HG02885 (cell line): ENCODE measurements around the gene DNAH14.
"Not testable (repeated sequence)": the region's sequence is repeated elsewhere in the genome, so short reads cannot be mapped to it uniquely, and the experiment has no call there.

ENCODE experiments used
- ATAC-seq: cut with Tn5 transposase; IDR thresholded peaks from one replicate; pipeline ENCODE4 v1.9.1; 2021; ENCODE audit warnings: mild to moderate bottlenecking; ENCODE audit not compliant: unreplicated experiment, poor library complexity

DNAH14 gene

GRCh38 chr1:225329996-225330395, 400.5 kb downstream of the DNAH14 start:
- ATAC-seq: not testable (repeated sequence)

- ATAC-seq: no peak
These were observed 403.2 kb downstream of the DNAH14 start for GRCh38 chr1:225332686-225333085.

- ATAC-seq: not testable (repeated sequence)
These were observed 405.8 kb downstream of the DNAH14 start for GRCh38 chr1:225335098-225335778.

- no peak for ATAC-seq
These were observed 409.1 kb downstream of the DNAH14 start for GRCh38 chr1:225338545-225338944.

GRCh38 chr1:225341642-225342041, 412.2 kb downstream of the DNAH14 start:
- ATAC-seq: no peak

GRCh38 chr1:225342695-225343094, 413.2 kb downstream of the DNAH14 start:
- no peak for ATAC-seq

GRCh38 chr1:225343618-225344017, 414.1 kb downstream of the DNAH14 start:
- no peak for ATAC-seq

- no peak for ATAC-seq
These were observed 417.7 kb downstream of the DNAH14 start for GRCh38 chr1:225347123-225347683.

- no peak for ATAC-seq
These were observed 418.9 kb downstream of the DNAH14 start for GRCh38 chr1:225348400-225348799.

- ATAC-seq: no peak
These were observed 420.4 kb downstream of the DNAH14 start for GRCh38 chr1:225349826-225350225.

GRCh38 chr1:225350872-225351271, 421.4 kb downstream of the DNAH14 start:
- no peak for ATAC-seq

GRCh38 chr1:225354906-225355305, 425.4 kb downstream of the DNAH14 start:
- ATAC-seq: no peak

- ATAC-seq: no peak
These were observed 426.4 kb downstream of the DNAH14 start for GRCh38 chr1:225355863-225356262.

GRCh38 chr1:225360119-225360518, 430.6 kb downstream of the DNAH14 start:
- ATAC-seq: no peak

- ATAC-seq: no peak
These were observed 431.7 kb downstream of the DNAH14 start for GRCh38 chr1:225361176-225361575.

GRCh38 chr1:225362805-225363204, 433.3 kb downstream of the DNAH14 start:
- no peak for ATAC-seq

GRCh38 chr1:225364439-225364838, 435.0 kb downstream of the DNAH14 start:
- ATAC-seq: no peak

- ATAC-seq: no peak
These were observed 436.5 kb downstream of the DNAH14 start for GRCh38 chr1:225366018-225366417.

- ATAC-seq: no peak
These were observed 437.1 kb downstream of the DNAH14 start for GRCh38 chr1:225366552-225366951.

- ATAC-seq: no peak
These were observed 438.6 kb downstream of the DNAH14 start for GRCh38 chr1:225368036-225368552.

GRCh38 chr1:225371366-225372010, 442.0 kb downstream of the DNAH14 start:
- ATAC-seq: no peak
